Measurements from ENCODE around the gene RNF214. TPM values are rescaled to one million over a fixed set of nuclear protein-coding genes. Genes with fewer than 3 reads are reported as not detected.

RNF214 gene
- polyA plus RNA-seq, 3 donors: 6.4 to 13.8 (median 7.8) TPM

GRCh38 chr11:117202386-117203068 is 29.9 kb upstream of the RNF214 start:
- H3K27ac ChIP-seq (ENCODE audit: low read depth in 1 of 2, low read length in 2 of 2): peak overlapping the region in 1 of 2 donors; percentile 36
- TF ChIP-seq CTCF (IDR thresholded peaks at IDR 0.05): no peak
- Mint-ChIP-seq H3K27me3 (ENCODE audit: low read depth in 3 of 3) (peaks cover 3 to 7% (median 4%) of the 10 kb centered on the region in 3 donors), H3K4me1 (peaks cover 17% of the 10 kb centered on the region), H3K27ac (peak overlapping the region in 3 of 7 donors; percentile 18 to 70 (median 32)), H3K9me3 (peaks cover 0 to 2% (median 0%) of the 10 kb centered on the region in 7 donors), H3K36me3 (peaks cover 44 to 52% of the 10 kb centered on the region in 2 donors), H3K4me3 (no peak overlapping the region)
- H3K4me3 ChIP-seq (replicated peaks in 1 of 3; ENCODE audit: low read depth in 2 of 3, low read length in 3 of 3): no peak overlapping the region
- peaks cover 38 to 49% of the 10 kb centered on the region in 2 donors for H3K36me3 ChIP-seq (replicated peaks in 1 of 2; ENCODE audit: control insufficient read depth in 1 of 2, insufficient read depth in 2 of 2, low read length in 2 of 2)
- no peak overlapping the region for H3K9ac ChIP-seq (ENCODE audit: insufficient read depth, low read length, poor library complexity, severe bottlenecking)
- no peak overlapping the region for H2AFZ ChIP-seq (ENCODE audit: insufficient read depth, low read depth, low read length, poor library complexity, severe bottlenecking)
- no peaks in the 10 kb centered on the region for H3K9me3 ChIP-seq (replicated peaks in 1 of 2; ENCODE audit: control insufficient read depth in 1 of 2, insufficient read depth in 1 of 2, low read length in 2 of 2)
- DNase-seq: no peak
- intact Hi-C loops (cut with micrococcal nuclease): no loop called here
- 100% methylated on average over 5 of the region's 7 CpGs for WGBS (ENCODE audit: insufficient coverage)
- H3K4me1 ChIP-seq (ENCODE audit: control insufficient read depth in 1 of 2, insufficient read depth in 2 of 2, low read length in 2 of 2): peaks cover 0 to 6% of the 10 kb centered on the region in 2 donors
- H3K4me2 ChIP-seq (replicated peaks; ENCODE audit: extremely low read depth, low read length, poor library complexity, severe bottlenecking): no peak overlapping the region
- peaks cover 12% of the 10 kb centered on the region for H4K20me1 ChIP-seq (ENCODE audit: insufficient read depth, low read length)
- H3K79me2 ChIP-seq (ENCODE audit: insufficient read depth, low read length): no peaks in the 10 kb centered on the region
- H3K27me3 ChIP-seq (ENCODE audit: control insufficient read depth in 2 of 2, insufficient read depth in 2 of 2, low read length in 2 of 2): no peaks in the 10 kb centered on the region

DNA sequence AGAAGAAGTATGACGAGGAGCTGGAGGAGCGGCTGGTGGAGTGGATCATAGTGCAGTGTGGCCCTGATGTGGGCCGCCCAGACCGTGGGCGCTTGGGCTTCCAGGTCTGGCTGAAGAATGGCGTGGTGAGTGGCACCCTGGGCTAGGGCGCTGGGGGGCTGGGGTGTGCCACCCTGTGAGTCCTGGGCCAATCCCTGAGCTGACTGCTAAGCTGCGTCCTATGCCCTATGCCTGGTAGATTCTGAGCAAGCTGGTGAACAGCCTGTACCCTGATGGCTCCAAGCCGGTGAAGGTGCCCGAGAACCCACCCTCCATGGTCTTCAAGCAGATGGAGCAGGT is 29.4 kb upstream of the RNF214 start:
- no peak overlapping the region for H3K4me3 Mint-ChIP-seq
- Histone ChIP-seq H3K4me2 (replicated peaks; ENCODE audit: extremely low read depth, low read length, poor library complexity, severe bottlenecking) (no peak overlapping the region), H3K36me3 (replicated peaks in 1 of 2; ENCODE audit: control insufficient read depth in 1 of 2, insufficient read depth in 2 of 2, low read length in 2 of 2) (peaks cover 37 to 44% of the 10 kb centered on the region in 2 donors), H3K79me2 (ENCODE audit: insufficient read depth, low read length) (no peaks in the 10 kb centered on the region), H3K4me1 (ENCODE audit: control insufficient read depth in 1 of 2, insufficient read depth in 2 of 2, low read length in 2 of 2) (peaks cover 0 to 6% of the 10 kb centered on the region in 2 donors), H3K9ac (ENCODE audit: insufficient read depth, low read length, poor library complexity, severe bottlenecking) (no peak overlapping the region), H3K27me3 (ENCODE audit: control insufficient read depth in 2 of 2, insufficient read depth in 2 of 2, low read length in 2 of 2) (no peaks in the 10 kb centered on the region), H3K27ac (ENCODE audit: low read depth in 1 of 2, low read length in 2 of 2) (no peak overlapping the region), H3K9me3 (replicated peaks in 1 of 2; ENCODE audit: control insufficient read depth in 1 of 2, insufficient read depth in 1 of 2, low read length in 2 of 2) (no peaks in the 10 kb centered on the region), H4K20me1 (ENCODE audit: insufficient read depth, low read length) (peaks cover 12% of the 10 kb centered on the region), H3K4me3 (replicated peaks in 1 of 3; ENCODE audit: low read depth in 2 of 3, low read length in 3 of 3) (no peak overlapping the region), H2AFZ (ENCODE audit: insufficient read depth, low read depth, low read length, poor library complexity, severe bottlenecking) (no peak overlapping the region)
- H3K27me3 Mint-ChIP-seq (ENCODE audit: low read depth in 3 of 3): peaks cover 3 to 7% (median 4%) of the 10 kb centered on the region in 3 donors
- H3K4me1 Mint-ChIP-seq: peaks cover 16% of the 10 kb centered on the region
- intact Hi-C loops (cut with micrococcal nuclease): no loop called here
- DNase-seq: no peak
- WGBS (ENCODE audit: insufficient coverage): 96% methylated on average over 10 of the region's 10 CpGs
- H3K27ac Mint-ChIP-seq: peak overlapping the region in 1 of 7 donors; percentile 21
- H3K36me3 Mint-ChIP-seq: peaks cover 41 to 47% of the 10 kb centered on the region in 2 donors
- no peak for TF ChIP-seq CTCF (IDR thresholded peaks at IDR 0.05)
- peaks cover 0 to 2% (median 0%) of the 10 kb centered on the region in 7 donors for H3K9me3 Mint-ChIP-seq
